ENCODE data around the gene NIPAL4.

DNA sequence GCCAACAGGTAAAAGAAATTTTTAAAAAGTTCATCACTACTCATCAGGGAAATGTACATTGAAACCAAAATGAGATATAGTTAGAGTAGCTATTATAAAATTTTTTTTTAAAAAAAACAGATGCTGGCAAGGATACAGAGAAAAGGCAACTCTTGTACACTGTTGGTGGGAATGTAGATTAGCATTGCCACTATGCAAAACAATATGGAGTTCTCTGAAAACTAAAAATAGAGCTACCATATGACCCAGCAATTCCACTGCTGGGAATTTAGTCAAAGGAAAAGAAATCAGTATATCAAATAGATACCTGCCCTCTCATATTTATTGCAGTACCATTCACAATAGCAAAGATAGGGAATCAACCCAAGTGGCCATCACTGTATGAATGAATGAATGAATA is 44.2 kb upstream of the NIPAL4 start:
- TF ChIP-seq, protein P1, sequence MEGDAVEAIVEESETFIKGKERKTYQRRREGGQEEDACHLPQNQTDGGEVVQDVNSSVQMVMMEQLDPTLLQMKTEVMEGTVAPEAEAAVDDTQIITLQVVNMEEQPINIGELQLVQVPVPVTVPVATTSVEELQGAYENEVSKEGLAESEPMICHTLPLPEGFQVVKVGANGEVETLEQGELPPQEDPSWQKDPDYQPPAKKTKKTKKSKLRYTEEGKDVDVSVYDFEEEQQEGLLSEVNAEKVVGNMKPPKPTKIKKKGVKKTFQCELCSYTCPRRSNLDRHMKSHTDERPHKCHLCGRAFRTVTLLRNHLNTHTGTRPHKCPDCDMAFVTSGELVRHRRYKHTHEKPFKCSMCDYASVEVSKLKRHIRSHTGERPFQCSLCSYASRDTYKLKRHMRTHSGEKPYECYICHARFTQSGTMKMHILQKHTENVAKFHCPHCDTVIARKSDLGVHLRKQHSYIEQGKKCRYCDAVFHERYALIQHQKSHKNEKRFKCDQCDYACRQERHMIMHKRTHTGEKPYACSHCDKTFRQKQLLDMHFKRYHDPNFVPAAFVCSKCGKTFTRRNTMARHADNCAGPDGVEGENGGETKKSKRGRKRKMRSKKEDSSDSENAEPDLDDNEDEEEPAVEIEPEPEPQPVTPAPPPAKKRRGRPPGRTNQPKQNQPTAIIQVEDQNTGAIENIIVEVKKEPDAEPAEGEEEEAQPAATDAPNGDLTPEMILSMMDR (IDR thresholded peaks at IDR 0.05; ENCODE audit: low read length): no peak
- no peak for TF ChIP-seq EZH2 (IDR thresholded peaks at IDR 0.05; ENCODE audit: borderline replicate concordance, low read length)

Data from OCI-LY1 (cell line).